RWPE2 (cell line): ENCODE measurements around the gene EFCC1.

ENCODE experiments used
- ATAC-seq: fragments of 200-7000 bp; cut with Tn5 transposase; 3 replicates; pipeline ENCODE4 v1.9.1; 2021; ENCODE audit warnings: low read depth
- DNase-seq: peaks from one replicate; pipeline ENCODE4 v3.0.0-alpha.2; 2020; ENCODE audit warnings: low spot score
- H3K27ac ChIP-seq: fragments of 450-650 bp; 2 replicates; pipeline ENCODE4 v1.5.1; 2017; ENCODE audit warnings: mild to moderate bottlenecking; ENCODE audit not compliant: poor library complexity, severe bottlenecking
- H3K27me3 ChIP-seq: fragments of 250-450 bp; sonication (Bioruptor Pico); 2 replicates; pipeline ENCODE4 v1.5.1; 2021; ENCODE audit warnings: mild to moderate bottlenecking, moderate library complexity; ENCODE audit not compliant: insufficient read depth, poor library complexity, severe bottlenecking
- H3K36me3 ChIP-seq: fragments of 250-450 bp; sonication (Bioruptor Pico); 2 replicates; pipeline ENCODE4 v1.5.1; 2020; ENCODE audit warnings: low read depth, mild to moderate bottlenecking, moderate library complexity
- H3K4me1 ChIP-seq: fragments of 250-450 bp; sonication (Bioruptor Pico); 2 replicates; pipeline ENCODE4 v1.5.1; 2021; ENCODE audit warnings: mild to moderate bottlenecking, moderate library complexity; ENCODE audit not compliant: insufficient read depth, poor library complexity, severe bottlenecking
- H3K4me3 ChIP-seq: fragments of 250-450 bp; sonication (Bioruptor Pico); 2 replicates; pipeline ENCODE4 v1.5.1; 2021; ENCODE audit warnings: mild to moderate bottlenecking, moderate library complexity; ENCODE audit not compliant: severe bottlenecking
- H3K9me3 ChIP-seq: fragments of 250-450 bp; sonication (Bioruptor Pico); 2 replicates; pipeline ENCODE4 v1.5.1; 2021; ENCODE audit warnings: mild to moderate bottlenecking, moderate library complexity; ENCODE audit not compliant: severe bottlenecking
- CTCF ChIP-seq: fragments of 450-650 bp; IDR thresholded peaks from one replicate; pipeline ENCODE4 v1.5.1; 2017; ENCODE audit warnings: mild to moderate bottlenecking, moderate library complexity; ENCODE audit not compliant: poor library complexity, severe bottlenecking

Gene EFCC1

GRCh38 chr3:129001101-129001805 lies at the start of gene EFCC1:
Gene EFCC1, plus strand, starts transcription at chr3:129001304. Its CDS starts 325 bp downstream, at chr3:129001629.
- no peak for TF ChIP-seq CTCF
- Histone ChIP-seq H3K27me3 (peaks cover 65% of the 10 kb centered on the region), H3K27ac (no peak within 1 kb of the TSS), H3K4me3 (peak within 1 kb of the TSS; percentile 1), H3K4me1 (no peaks in the 10 kb centered on the region), H3K9me3 (no peaks in the 10 kb centered on the region), H3K36me3 (no peaks in the 10 kb centered on the region)
- ATAC-seq (peak; percentile 26; the same call in 2 of the 3 replicates), DNase-seq (no peak)

GRCh38 chr3:128956440-128956839 lies 44.7 kb upstream of the EFCC1 start:
- Histone ChIP-seq H3K4me1 (no peaks in the 10 kb centered on the region), H3K9me3 (peaks cover 2% of the 10 kb centered on the region), H3K36me3 (no peaks in the 10 kb centered on the region), H3K4me3 (no peak overlapping the region), H3K27me3 (no peaks in the 10 kb centered on the region), H3K27ac (no peak overlapping the region)
- TF ChIP-seq CTCF, result no peak
- DNase-seq, result no peak
- ATAC-seq, result no peak

GRCh38 chr3:128965280-128965679 lies 35.8 kb upstream of the EFCC1 start:
- DNase-seq (no peak), ATAC-seq (no peak)
- Histone ChIP-seq H3K9me3 (no peaks in the 10 kb centered on the region), H3K4me3 (no peak overlapping the region), H3K27me3 (no peaks in the 10 kb centered on the region), H3K4me1 (no peaks in the 10 kb centered on the region), H3K27ac (no peak overlapping the region), H3K36me3 (no peaks in the 10 kb centered on the region)
- no peak for TF ChIP-seq CTCF

GRCh38 chr3:128965818-128966217 lies 35.3 kb upstream of the EFCC1 start:
- no peak for DNase-seq
- H3K27ac ChIP-seq, result no peak overlapping the region
- H3K9me3 ChIP-seq, result no peaks in the 10 kb centered on the region
- H3K4me1 ChIP-seq, result no peaks in the 10 kb centered on the region
- peak; percentile 67 for ATAC-seq
- no peaks in the 10 kb centered on the region for H3K36me3 ChIP-seq
- TF ChIP-seq CTCF, result no peak
- H3K4me3 ChIP-seq, result no peak overlapping the region
- H3K27me3 ChIP-seq, result no peaks in the 10 kb centered on the region

- no peaks in the 10 kb centered on the region for H3K4me1 ChIP-seq
- ATAC-seq, result no peak
- H3K4me3 ChIP-seq, result no peak overlapping the region
- H3K9me3 ChIP-seq, result no peaks in the 10 kb centered on the region
- no peak overlapping the region for H3K27ac ChIP-seq
- DNase-seq, result no peak
- no peaks in the 10 kb centered on the region for H3K36me3 ChIP-seq
- no peaks in the 10 kb centered on the region for H3K27me3 ChIP-seq
- TF ChIP-seq CTCF, result no peak
Observed at GRCh38 chr3:128967748-128968355, 33.3 kb upstream of the EFCC1 start.
